CD14-positive monocyte (primary cell): Measurements from ENCODE around the gene SLC9A7. TPM values are rescaled to one million over a fixed set of nuclear protein-coding genes. Genes with fewer than 3 reads are reported as not detected.

Source experiments
- DNase-seq, 3 donors: peaks; one replicate each; pipeline ENCODE4 v3.0.0-alpha.2; 2011 to 2022
- H2AFZ ChIP-seq: 2 replicates; pipeline ENCODE4 v1.6.0; 2012; ENCODE audit warnings: mild to moderate bottlenecking, low read depth, low read length, inconsistent platforms; ENCODE audit not compliant: insufficient read depth, poor library complexity, severe bottlenecking
- H3K27ac ChIP-seq, 2 donors: 1 replicate in 1 of 2; 2 replicates in 1 of 2; pipeline ENCODE4 v1.5.1; 2012 to 2013; ENCODE audit warnings: low read length in 2 of 2, control low read depth in 1 of 2, inconsistent platforms in 1 of 2, low read depth in 1 of 2, mild to moderate bottlenecking in 1 of 2
- H3K27me3 ChIP-seq, 2 donors: one replicate each; pipeline versions ENCODE4 v1.6.0 to v1.6.1; 2011 to 2013; ENCODE audit warnings: low read length in 2 of 2; ENCODE audit not compliant: control insufficient read depth in 2 of 2, insufficient read depth in 2 of 2
- H3K36me3 ChIP-seq, 2 donors: replicated peaks in 1 of 2; 1 replicate in 1 of 2; 2 replicates in 1 of 2; pipeline versions ENCODE4 v1.5.1 to v1.6.1; 2012 to 2013; ENCODE audit warnings: low read length in 2 of 2, control low read depth in 1 of 2, inconsistent platforms in 1 of 2, mild to moderate bottlenecking in 1 of 2; ENCODE audit not compliant: insufficient read depth in 2 of 2, control insufficient read depth in 1 of 2
- H3K4me1 ChIP-seq, 2 donors: 1 replicate in 1 of 2; 2 replicates in 1 of 2; pipeline versions ENCODE4 v1.5.1 to v1.6.1; 2012 to 2013; ENCODE audit warnings: low read length in 2 of 2, control low read depth in 1 of 2, inconsistent platforms in 1 of 2, mild to moderate bottlenecking in 1 of 2, moderate library complexity in 1 of 2; ENCODE audit not compliant: insufficient read depth in 2 of 2, control insufficient read depth in 1 of 2
- H3K4me2 ChIP-seq: replicated peaks from 2 replicates; pipeline ENCODE3; 2012; ENCODE audit warnings: low read length, moderate library complexity, mild to moderate bottlenecking; ENCODE audit not compliant: poor library complexity, severe bottlenecking; ENCODE audit errors: extremely low read depth
- H3K4me3 ChIP-seq, 3 experiments: fragments of 200-600 bp in 1 of 3; sonication (generic) in 1 of 3; replicated peaks in 1 of 3; 1 replicate in 2 of 3; 2 replicates in 1 of 3; pipeline ENCODE4 v1.5.1; 2011 to 2013; ENCODE audit warnings: low read length in 3 of 3, mild to moderate bottlenecking in 3 of 3, control low read depth in 2 of 3, low read depth in 2 of 3, inconsistent platforms in 1 of 3, moderate library complexity in 1 of 3
- H3K79me2 ChIP-seq: 2 replicates; pipeline ENCODE4 v1.6.0; 2012; ENCODE audit warnings: mild to moderate bottlenecking, control low read depth, inconsistent platforms, low read length, moderate library complexity; ENCODE audit not compliant: insufficient read depth
- H3K9ac ChIP-seq: 2 replicates; pipeline ENCODE4 v1.6.0; 2017; ENCODE audit warnings: low read length, mild to moderate bottlenecking; ENCODE audit not compliant: insufficient read depth, poor library complexity, severe bottlenecking
- H3K9me3 ChIP-seq, 2 donors: replicated peaks in 1 of 2; 1 replicate in 1 of 2; 2 replicates in 1 of 2; pipeline versions ENCODE4 v1.5.1 to v1.6.1; 2012 to 2013; ENCODE audit warnings: low read length in 2 of 2, control low read depth in 1 of 2; ENCODE audit not compliant: control insufficient read depth in 1 of 2, insufficient read depth in 1 of 2
- H4K20me1 ChIP-seq: 2 replicates; pipeline ENCODE4 v1.6.0; 2012; ENCODE audit warnings: mild to moderate bottlenecking, low read length, control low read depth, moderate library complexity; ENCODE audit not compliant: insufficient read depth
- H3K27ac Mint-ChIP-seq, 7 donors: one replicate each; pipeline ENCODE4 v1.8.0; 2020; ENCODE audit warnings: mild to moderate bottlenecking in 7 of 7, mixed read lengths in 7 of 7, moderate library complexity in 6 of 7, inconsistent platforms in 2 of 7
- H3K27me3 Mint-ChIP-seq, 3 donors: one replicate each; pipeline ENCODE4 v1.8.0; 2021 to 2022; ENCODE audit warnings: low read depth in 3 of 3, mild to moderate bottlenecking in 3 of 3, mixed read lengths in 3 of 3, moderate library complexity in 3 of 3, inconsistent platforms in 1 of 3
- H3K36me3 Mint-ChIP-seq, 2 donors: one replicate each; pipeline ENCODE4 v1.8.0; 2020; ENCODE audit warnings: mixed read lengths in 2 of 2, inconsistent platforms in 1 of 2, mild to moderate bottlenecking in 1 of 2
- H3K4me1 Mint-ChIP-seq: one replicate; pipeline ENCODE4 v1.8.0; 2020; ENCODE audit warnings: mild to moderate bottlenecking, mixed read lengths
- H3K4me3 Mint-ChIP-seq, 2 donors: one replicate each; pipeline ENCODE4 v1.8.0; 2020; ENCODE audit warnings: mild to moderate bottlenecking in 2 of 2, mixed read lengths in 2 of 2, moderate library complexity in 1 of 2
- H3K9me3 Mint-ChIP-seq, 7 donors: one replicate each; pipeline ENCODE4 v1.8.0; 2020 to 2022; ENCODE audit warnings: mixed read lengths in 7 of 7, mild to moderate bottlenecking in 6 of 7, moderate library complexity in 6 of 7, inconsistent platforms in 2 of 7
- WGBS: methylation state at CpG from one replicate; pipeline ENCODE4 v1.1.5; 2013; ENCODE audit warnings: missing lambda C conversion rate; ENCODE audit not compliant: insufficient coverage; 5-methylcytosine and 5-hydroxymethylcytosine counted together
- intact Hi-C, 2 donors: fragments of 100-400 bp; cut with micrococcal nuclease; formaldehyde crosslinking; loops; one replicate each; pipeline versions ENCODE4 v1.15.0 to v1.15.1; 2023
- polyA plus RNA-seq, 3 donors: library from polyadenylated mRNA; depleted of rRNA in 1 of 3; unstranded in 2 of 3; stranded (reverse) in 1 of 3; fragments of 300-500 nt in 2 of 3; fragments of >200 nt in 1 of 3; fragmentation: Illumina TruSeq in 2 of 3; gene quantifications; 1 replicate in 2 of 3; 2 replicates in 1 of 3; pipeline ENCODE4 v1.2.3, GENCODE V29; 2012 to 2021
- TF ChIP-seq, protein P1 (sequence below): fragments of 200-600 bp; IDR thresholded peaks from one replicate; pipeline ENCODE4 v1.8.0; 2022; ENCODE audit warnings: antibody characterized with exemption, mild to moderate bottlenecking

Gene SLC9A7
- polyA plus RNA-seq, 3 donors = 0.73 to 2.0 (median 1.0) TPM

DNA sequence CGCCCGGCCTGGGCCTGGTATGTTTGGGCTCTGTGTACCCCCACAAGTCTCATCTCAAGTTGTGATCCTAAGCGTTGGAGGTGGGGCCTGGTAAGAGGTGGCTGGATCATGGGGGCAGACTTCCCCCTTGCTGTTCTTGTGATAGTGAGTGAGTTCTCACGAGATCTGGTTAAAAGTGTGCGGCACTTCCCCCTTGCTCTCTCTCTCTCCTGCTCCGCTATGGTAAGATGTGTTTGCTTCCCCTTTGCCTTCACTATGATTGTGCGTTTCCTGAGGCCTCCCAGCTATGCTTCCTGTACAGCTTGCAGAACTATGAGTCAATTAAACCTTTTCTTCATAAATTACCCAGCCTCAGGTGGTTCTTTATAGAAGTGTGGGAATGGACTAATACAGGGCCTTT, 132.4 kb downstream of the SLC9A7 start:
- H3K27me3 ChIP-seq = no peaks in the 10 kb centered on the region
- H3K27ac Mint-ChIP-seq = peak overlapping the region; percentile 95 to 99 (median 98)
- peak overlapping the region; percentile 94 to 97 for H3K27ac ChIP-seq
- peak overlapping the region; percentile 3 for H3K4me2 ChIP-seq
- H3K4me3 ChIP-seq = no peak overlapping the region
- peaks cover 0 to 8% (median 0%) of the 10 kb centered on the region in 3 donors for H3K27me3 Mint-ChIP-seq
- no peaks in the 10 kb centered on the region for H3K36me3 ChIP-seq
- DNase-seq = peak; percentile 87 to 95 (median 90)
- peaks cover 49% of the 10 kb centered on the region for H3K4me1 Mint-ChIP-seq
- H3K4me1 ChIP-seq = peaks cover 41 to 42% of the 10 kb centered on the region in 2 donors
- WGBS = no CpG with 5 or more reads among the region's 7 CpGs
- TF ChIP-seq, protein P1, sequence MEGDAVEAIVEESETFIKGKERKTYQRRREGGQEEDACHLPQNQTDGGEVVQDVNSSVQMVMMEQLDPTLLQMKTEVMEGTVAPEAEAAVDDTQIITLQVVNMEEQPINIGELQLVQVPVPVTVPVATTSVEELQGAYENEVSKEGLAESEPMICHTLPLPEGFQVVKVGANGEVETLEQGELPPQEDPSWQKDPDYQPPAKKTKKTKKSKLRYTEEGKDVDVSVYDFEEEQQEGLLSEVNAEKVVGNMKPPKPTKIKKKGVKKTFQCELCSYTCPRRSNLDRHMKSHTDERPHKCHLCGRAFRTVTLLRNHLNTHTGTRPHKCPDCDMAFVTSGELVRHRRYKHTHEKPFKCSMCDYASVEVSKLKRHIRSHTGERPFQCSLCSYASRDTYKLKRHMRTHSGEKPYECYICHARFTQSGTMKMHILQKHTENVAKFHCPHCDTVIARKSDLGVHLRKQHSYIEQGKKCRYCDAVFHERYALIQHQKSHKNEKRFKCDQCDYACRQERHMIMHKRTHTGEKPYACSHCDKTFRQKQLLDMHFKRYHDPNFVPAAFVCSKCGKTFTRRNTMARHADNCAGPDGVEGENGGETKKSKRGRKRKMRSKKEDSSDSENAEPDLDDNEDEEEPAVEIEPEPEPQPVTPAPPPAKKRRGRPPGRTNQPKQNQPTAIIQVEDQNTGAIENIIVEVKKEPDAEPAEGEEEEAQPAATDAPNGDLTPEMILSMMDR = no peak
- H2AFZ ChIP-seq = no peak overlapping the region
- H3K9me3 ChIP-seq = no peaks in the 10 kb centered on the region
- peaks cover 0 to 14% (median 0%) of the 10 kb centered on the region in 7 donors for H3K9me3 Mint-ChIP-seq
- H3K79me2 ChIP-seq = no peaks in the 10 kb centered on the region
- intact Hi-C loops = loop anchor here (5.0 to 10.0 kb wide), 3 partner anchors 39 to 168 kb away; partner anchors contain the start of gene CHST7 (in 1 of the 2)
- H3K36me3 Mint-ChIP-seq = peaks cover 0 to 7% of the 10 kb centered on the region in 2 donors
- no peaks in the 10 kb centered on the region for H4K20me1 ChIP-seq
- H3K4me3 Mint-ChIP-seq = peak overlapping the region in 1 of 2 donors; percentile 15
- peak overlapping the region; percentile 64 for H3K9ac ChIP-seq

- intact Hi-C loops = loop anchor here (10.0 kb wide), 2 partner anchors 49 to 171 kb away; partner anchors contain the start of gene CHST7 (in 1 of the 2)
- Histone ChIP-seq H3K79me2 (no peaks in the 10 kb centered on the region), H3K4me1 (peaks cover 25 to 36% of the 10 kb centered on the region in 2 donors), H3K27ac (no peak overlapping the region), H3K9me3 (peaks cover 0 to under 1% of the 10 kb centered on the region in 2 donors), H3K4me3 (no peak overlapping the region), H3K9ac (no peak overlapping the region), H4K20me1 (no peaks in the 10 kb centered on the region), H2AFZ (no peak overlapping the region), H3K36me3 (no peaks in the 10 kb centered on the region), H3K27me3 (no peaks in the 10 kb centered on the region), H3K4me2 (no peak overlapping the region)
- no peaks in the 10 kb centered on the region for H3K36me3 Mint-ChIP-seq
- peak in 2 of 3 donors; percentile 19 to 26 for DNase-seq
- TF ChIP-seq, protein P1 = no peak
- peaks cover 0 to 8% (median 0%) of the 10 kb centered on the region in 3 donors for H3K27me3 Mint-ChIP-seq
- no CpG with 5 or more reads among the region's 6 CpGs for WGBS
- peak overlapping the region in 1 of 7 donors; percentile 15 for H3K27ac Mint-ChIP-seq
- H3K9me3 Mint-ChIP-seq = peaks cover 0 to 18% (median 2%) of the 10 kb centered on the region in 7 donors
- peaks cover 34% of the 10 kb centered on the region for H3K4me1 Mint-ChIP-seq
- no peak overlapping the region for H3K4me3 Mint-ChIP-seq
Observed at GRCh38 chrX:46624090-46624786, 134.7 kb downstream of the SLC9A7 start.
